Psoas muscle (tissue), 8 donors: ENCODE data around the gene BRD3OS. TPM values are rescaled to one million over a fixed set of nuclear protein-coding genes. Genes with fewer than 3 reads are reported as not detected.

Source experiments
- ATAC-seq, 4 donors: fragments of 200-7000 bp; cut with Tn5 transposase; one replicate each; pipeline ENCODE4 v1.9.1; 2020; ENCODE audit warnings: moderate library complexity in 3 of 4, mild to moderate bottlenecking in 2 of 4
- DNase-seq, 2 donors: peaks; one replicate each; pipeline ENCODE4 v3.0.0-alpha.2; 2020
- H3K27ac ChIP-seq: fragments of 200-600 bp; one replicate; pipeline ENCODE4 v1.8.0; 2022
- H3K27me3 ChIP-seq, 3 donors: fragments of 200-600 bp in 1 of 3; one replicate each; pipeline versions ENCODE4 v1.6.1 to v1.8.0; 2013 to 2022; ENCODE audit warnings: low read length in 2 of 3, mild to moderate bottlenecking in 2 of 3, moderate library complexity in 1 of 3; ENCODE audit not compliant: insufficient read depth in 3 of 3
- H3K36me3 ChIP-seq, 2 donors: fragments of 200-600 bp in 1 of 2; one replicate each; pipeline versions ENCODE4 v1.6.1 to v1.8.0; 2013 to 2022; ENCODE audit warnings: low read depth in 1 of 2, mild to moderate bottlenecking in 1 of 2, moderate library complexity in 1 of 2; ENCODE audit not compliant: insufficient read depth in 1 of 2
- H3K4me1 ChIP-seq: fragments of 200-600 bp; one replicate; pipeline ENCODE4 v1.8.0; 2022
- H3K4me3 ChIP-seq: fragments of 200-600 bp; one replicate; pipeline ENCODE4 v1.8.0; 2022; ENCODE audit warnings: mild to moderate bottlenecking
- H3K9me3 ChIP-seq: fragments of 200-600 bp; one replicate; pipeline ENCODE4 v1.8.0; 2022
- CTCF ChIP-seq: fragments of 200-600 bp; IDR thresholded peaks from one replicate; pipeline ENCODE4 v1.8.0; 2022; ENCODE audit warnings: antibody characterized with exemption
- WGBS, 3 donors: extraction: QIAGEN DNeasy Blood & Tissue Kit; methylation state at CpG; one replicate each; pipeline versions ENCODE4 v1.1.6 to v1.1.7; 2013; 5-methylcytosine and 5-hydroxymethylcytosine counted together
- intact Hi-C, 2 donors: fragments of 100-400 bp; cut with DNase I; formaldehyde crosslinking; loops; one replicate each; pipeline versions ENCODE4 v1.11.0 to v1.14.2; 2022
- polyA plus RNA-seq, 3 donors: library from polyadenylated mRNA; stranded (reverse); fragments of 200-250 nt; gene quantifications; one replicate each; pipeline ENCODE4 v1.2.3, GENCODE V29; 2013
- total RNA-seq, 4 donors: library from RNA; stranded (reverse); fragmentation: NEBNext Ultra II Directional in 2 of 4; extraction: Animal tissue kit (Norgen Biotek cat#: 25700) in 2 of 4; gene quantifications; one replicate each; pipeline versions ENCODE4 v1.2.1 to v1.2.4, GENCODE V29; 2021 to 2023
- donor health status: healthy with polysubstance abuse.
- donor health status: DM: no; HTN: no; CAD: no; lungs with moderate emphysema.
- donor health status: Bipolar disorder and iron deficiency.
- donor health status: healthy.
- donor health status: DM: yes; HTN: yes; CAD: no.
- donor health status: DM: no; HTN: no; CAD: no.
- donor health status: DM: no; HTN: no; CAD: no.
- donor health status: DM: yes; HTN: yes; CAD: no.

Gene BRD3OS
- total and polyA plus RNA-seq, 7 donors, result 1.2 to 8.7 (median 4.1) TPM

- TF ChIP-seq CTCF, result no peak
- WGBS, 3 donors, result 94 to 100% (median 98%) methylated on average over 1 of the region's 1 CpG
- no peak for DNase-seq
- no peaks in the 10 kb centered on the region for H3K4me1 ChIP-seq
- peaks cover 0 to 31% (median 0%) of the 10 kb centered on the region in 3 donors for H3K27me3 ChIP-seq
- no peak for ATAC-seq
- no peaks in the 10 kb centered on the region for H3K36me3 ChIP-seq
- H3K9me3 ChIP-seq, result no peaks in the 10 kb centered on the region
- no peak overlapping the region for H3K27ac ChIP-seq
- no peak overlapping the region for H3K4me3 ChIP-seq
- intact Hi-C loops, result no loop called here
These were observed 26.2 kb upstream of the BRD3OS start for GRCh38 chr9:133998915-133999595.

GRCh38 chr9:133999851-134000265 lies 25.4 kb upstream of the BRD3OS start:
- 32 to 61% (median 38%) methylated on average over 5 to 6 of the region's 6 CpGs for WGBS, 3 donors
- Histone ChIP-seq H3K27me3 (peaks cover 0 to 31% (median 0%) of the 10 kb centered on the region in 3 donors), H3K4me1 (no peaks in the 10 kb centered on the region), H3K9me3 (no peaks in the 10 kb centered on the region), H3K4me3 (no peak overlapping the region), H3K36me3 (no peaks in the 10 kb centered on the region), H3K27ac (no peak overlapping the region)
- TF ChIP-seq CTCF, result no peak
- intact Hi-C loops, result no loop called here
- peak in 3 of 4 donors; percentile 30 to 56 (median 40) for ATAC-seq
- no peak for DNase-seq

GRCh38 chr9:134002796-134003195 lies 22.5 kb upstream of the BRD3OS start:
- 83 to 92% (median 83%) methylated on average over 2 of the region's 2 CpGs for WGBS, 3 donors
- intact Hi-C loops, result no loop called here
- ATAC-seq, result no peak

GRCh38 chr9:134003237-134003636 lies 22.0 kb upstream of the BRD3OS start:
- ATAC-seq (no peak), DNase-seq (no peak)
- Histone ChIP-seq H3K4me3 (no peak overlapping the region), H3K9me3 (no peaks in the 10 kb centered on the region), H3K27me3 (peaks cover 0 to 17% (median 0%) of the 10 kb centered on the region in 3 donors), H3K36me3 (no peaks in the 10 kb centered on the region), H3K27ac (no peak overlapping the region), H3K4me1 (no peaks in the 10 kb centered on the region)
- WGBS, 3 donors, result 98 to 100% (median 100%) methylated on average over 2 of the region's 2 CpGs
- no peak for TF ChIP-seq CTCF
- intact Hi-C loops, result no loop called here

More at GRCh38 chr9:134002796-134003195, 22.5 kb upstream of the BRD3OS start:
- Histone ChIP-seq H3K4me1 (no peaks in the 10 kb centered on the region), H3K9me3 (no peaks in the 10 kb centered on the region), H3K4me3 (no peak overlapping the region), H3K36me3 (no peaks in the 10 kb centered on the region), H3K27ac (no peak overlapping the region), H3K27me3 (peaks cover 0 to 17% (median 0%) of the 10 kb centered on the region in 3 donors)
- DNase-seq, result no peak
- TF ChIP-seq CTCF, result no peak
